SU-DHL-6 (cell line): ENCODE data around the gene CLCN6.

Source experiments
- EZH2phosphoT487 ChIP-seq: fragments of 200-600 bp; sonication (generic), shearing (Covaris generic); conservative IDR thresholded peaks from 2 replicates; pipeline ENCODE4 v1.6.1; 2018; ENCODE audit warnings: mild to moderate bottlenecking, antibody characterized with exemption, low read length, moderate library complexity, mixed read lengths
- TF ChIP-seq, protein P1 (sequence below): fragments of 200-600 bp; sonication (generic); IDR thresholded peaks from one replicate; pipeline ENCODE4 v1.5.1; 2017; ENCODE audit warnings: antibody characterized with exemption, mild to moderate bottlenecking, low read length, moderate library complexity; ENCODE audit not compliant: insufficient read depth, poor library complexity, severe bottlenecking

DNA sequence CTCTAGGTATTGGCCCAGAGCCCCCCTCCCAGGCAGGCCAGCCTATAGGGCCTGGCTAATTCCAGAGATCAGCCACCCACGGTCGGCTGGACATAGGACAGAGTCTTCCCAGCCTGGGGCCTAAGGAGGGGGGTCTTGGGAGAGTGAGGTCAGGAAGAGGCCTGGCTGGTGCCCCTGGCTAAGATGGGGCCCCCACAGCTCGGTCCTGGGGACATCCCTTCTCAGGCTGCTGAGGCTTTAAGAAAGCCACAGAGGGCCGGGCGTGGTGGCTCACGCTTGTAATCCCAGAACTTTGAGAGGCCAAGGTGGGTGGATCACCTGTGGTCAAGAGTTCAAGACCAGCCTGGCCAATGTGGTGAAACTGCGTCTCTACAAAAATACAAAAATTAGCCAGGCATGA lies 41.5 kb upstream of the CLCN6 start:
- TF ChIP-seq, protein P1, sequence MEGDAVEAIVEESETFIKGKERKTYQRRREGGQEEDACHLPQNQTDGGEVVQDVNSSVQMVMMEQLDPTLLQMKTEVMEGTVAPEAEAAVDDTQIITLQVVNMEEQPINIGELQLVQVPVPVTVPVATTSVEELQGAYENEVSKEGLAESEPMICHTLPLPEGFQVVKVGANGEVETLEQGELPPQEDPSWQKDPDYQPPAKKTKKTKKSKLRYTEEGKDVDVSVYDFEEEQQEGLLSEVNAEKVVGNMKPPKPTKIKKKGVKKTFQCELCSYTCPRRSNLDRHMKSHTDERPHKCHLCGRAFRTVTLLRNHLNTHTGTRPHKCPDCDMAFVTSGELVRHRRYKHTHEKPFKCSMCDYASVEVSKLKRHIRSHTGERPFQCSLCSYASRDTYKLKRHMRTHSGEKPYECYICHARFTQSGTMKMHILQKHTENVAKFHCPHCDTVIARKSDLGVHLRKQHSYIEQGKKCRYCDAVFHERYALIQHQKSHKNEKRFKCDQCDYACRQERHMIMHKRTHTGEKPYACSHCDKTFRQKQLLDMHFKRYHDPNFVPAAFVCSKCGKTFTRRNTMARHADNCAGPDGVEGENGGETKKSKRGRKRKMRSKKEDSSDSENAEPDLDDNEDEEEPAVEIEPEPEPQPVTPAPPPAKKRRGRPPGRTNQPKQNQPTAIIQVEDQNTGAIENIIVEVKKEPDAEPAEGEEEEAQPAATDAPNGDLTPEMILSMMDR: no peak
- TF ChIP-seq EZH2phosphoT487: no peak
